HCT116 (cell line): ENCODE measurements around the gene LZTS3. TPM values are rescaled to one million over a fixed set of nuclear protein-coding genes. Genes with fewer than 3 reads are reported as not detected.

Experiments used
- ATAC-seq: fragments of 200-7000 bp; cut with Tn5 transposase; 2 replicates; pipeline ENCODE4 v1.9.1; 2020; ENCODE audit warnings: mild to moderate bottlenecking, moderate library complexity
- BruUV-seq: library from RNA; stranded (reverse); fragments of 400-500 nt; replicated peaks from 2 replicates; lab custom pipeline; 2021; lab: Mats Ljungman, UMichigan
- CTCF ChIA-PET: fragments of 300-600 bp; sonication (Branson Sonifier 250); formaldehyde crosslinking; loops from one replicate; lab custom pipeline; 2021; ENCODE audit warnings: antibody characterized with exemption; lab: Charles Lee
- POLR2A ChIA-PET: fragments of 300-600, 350-600 bp; sonication (Branson Sonifier 250); formaldehyde crosslinking; loops from one replicate; lab custom pipeline; 2021; ENCODE audit warnings: antibody characterized with exemption; lab: Charles Lee
- RAD21 ChIA-PET, 2 experiments: fragments of 300-600 bp; sonication (Branson Sonifier 250); formaldehyde crosslinking; loops; one replicate each; lab custom pipeline; 2023; ENCODE audit warnings: low total read pairs in 2 of 2; ENCODE audit not compliant: uncharacterized antibody in 2 of 2, unreplicated experiment in 2 of 2, low non-redundant PET in 1 of 2; lab: Charles Lee
- DNase-seq: peaks from one replicate; pipeline ENCODE4 v3.0.0-alpha.2; 2010; ENCODE audit warnings: low read depth, low spot score
- H2AFZ ChIP-seq: fragments of 200-600 bp; shearing (Covaris generic), sonication (generic); 2 replicates; pipeline ENCODE4 v1.6.1; 2017; ENCODE audit warnings: low read depth, mixed run types, mixed read lengths, antibody characterized with exemption, low read length; ENCODE audit not compliant: poor library complexity, severe bottlenecking
- H3K27ac ChIP-seq: 2 replicates; pipeline ENCODE4 v1.5.1; 2012; ENCODE audit warnings: low read depth, low read length
- H3K27me3 ChIP-seq: fragments of 200-600 bp; sonication (generic); 2 replicates; pipeline ENCODE4 v1.6.1; 2016; ENCODE audit warnings: mixed run types, low read length, mixed read lengths; ENCODE audit not compliant: insufficient read depth
- H3K36me3 ChIP-seq, 2 experiments: fragments of 200-500 bp in 1 of 2; fragments of 200-600 bp in 1 of 2; sonication (Bioruptor generic) in 1 of 2; sonication (generic) in 1 of 2; 2 replicates each; pipeline versions ENCODE4 v1.5.1 to v1.6.1; 2014 to 2016; ENCODE audit warnings: low read length in 2 of 2, inconsistent platforms in 1 of 2, mixed read lengths in 1 of 2, mixed run types in 1 of 2; ENCODE audit not compliant: insufficient read depth in 2 of 2, control insufficient read depth in 1 of 2
- H3K4me1 ChIP-seq, 2 experiments: fragments of 200-600 bp in 1 of 2; sonication (generic) in 1 of 2; 2 replicates each; pipeline versions ENCODE4 v1.5.1 to v1.6.1; 2012 to 2017; ENCODE audit warnings: low read length in 2 of 2, inconsistent platforms in 1 of 2, mild to moderate bottlenecking in 1 of 2, mixed read lengths in 1 of 2, mixed run types in 1 of 2, moderate library complexity in 1 of 2; ENCODE audit not compliant: insufficient read depth in 2 of 2, control insufficient read depth in 1 of 2
- H3K4me2 ChIP-seq: fragments of 200-600 bp; sonication (generic); 2 replicates; pipeline ENCODE4 v1.6.1; 2017; ENCODE audit warnings: mixed run types, low read length, mixed read lengths
- H3K4me3 ChIP-seq, 2 experiments: fragments of 200-600 bp in 1 of 2; sonication (generic) in 1 of 2; replicated peaks in 1 of 2; 2 replicates each; pipeline ENCODE4 v1.5.1; 2011 to 2016; ENCODE audit warnings: low read length in 2 of 2, control low read depth in 1 of 2, low read depth in 1 of 2, mild to moderate bottlenecking in 1 of 2, mixed read lengths in 1 of 2, mixed run types in 1 of 2
- H3K79me2 ChIP-seq: fragments of 200-600 bp; sonication (generic); 2 replicates; pipeline ENCODE4 v1.6.1; 2017; ENCODE audit warnings: mild to moderate bottlenecking, mixed run types, low read length, moderate library complexity, mixed read lengths; ENCODE audit not compliant: insufficient read depth
- H3K9ac ChIP-seq: fragments of 200-600 bp; sonication (generic); 2 replicates; pipeline ENCODE4 v1.6.1; 2016; ENCODE audit warnings: low read length, mixed read lengths
- H3K9me2 ChIP-seq: fragments of 200-600 bp; sonication (generic), shearing (Covaris generic); 2 replicates; pipeline ENCODE4 v1.6.1; 2017; ENCODE audit warnings: mixed run types, mild to moderate bottlenecking, moderate library complexity; ENCODE audit not compliant: insufficient read depth
- H3K9me3 ChIP-seq, 2 experiments: fragments of 200-500 bp in 1 of 2; fragments of 200-600 bp in 1 of 2; sonication (Bioruptor generic) in 1 of 2; sonication (generic) in 1 of 2; 2 replicates each; pipeline ENCODE4 v1.6.1; 2014 to 2017; ENCODE audit warnings: low read length in 2 of 2, mixed read lengths in 2 of 2, inconsistent platforms in 1 of 2, low read depth in 1 of 2, mild to moderate bottlenecking in 1 of 2, mixed run types in 1 of 2, moderate library complexity in 1 of 2; ENCODE audit not compliant: control insufficient read depth in 1 of 2, insufficient read depth in 1 of 2
- H4K20me1 ChIP-seq: fragments of 200-600 bp; sonication (generic), shearing (Covaris generic); 2 replicates; pipeline ENCODE4 v1.6.1; 2017; ENCODE audit warnings: mixed run types, mild to moderate bottlenecking, moderate library complexity; ENCODE audit not compliant: insufficient read depth
- EGR1 ChIP-seq: IDR thresholded peaks from 2 replicates; pipeline ENCODE4 v1.6.1; 2012; ENCODE audit warnings: low read depth
- ELF1 ChIP-seq: IDR thresholded peaks from 2 replicates; pipeline ENCODE4 v1.6.1; 2012; ENCODE audit warnings: low read depth, borderline replicate concordance
- EZH2phosphoT487 ChIP-seq: fragments of 200-600 bp; IDR thresholded peaks from 2 replicates; pipeline ENCODE4 v1.6.1; 2018; ENCODE audit warnings: antibody characterized with exemption, borderline replicate concordance
- POLR2A ChIP-seq: IDR thresholded peaks from 2 replicates; pipeline ENCODE4 v1.7.0; 2011; ENCODE audit warnings: borderline replicate concordance; ENCODE audit not compliant: insufficient read depth, insufficient read length; ENCODE audit errors: extremely low read depth
- RAD21 ChIP-seq: IDR thresholded peaks from 2 replicates; pipeline ENCODE4 v1.6.1; 2012; ENCODE audit warnings: low read depth, mild to moderate bottlenecking
- intact Hi-C: fragments of 100-400 bp; cut with micrococcal nuclease; formaldehyde crosslinking; loops from 2 replicates; pipeline ENCODE4 v1.10.0; 2022
- total RNA-seq: library from RNA; stranded (reverse); gene quantifications from one replicate; pipeline ENCODE4 v1.2.1, GENCODE V29; 2021; ENCODE audit not compliant: unreplicated experiment
- TF ChIP-seq, protein P1 (sequence below): IDR thresholded peaks from 2 replicates; pipeline ENCODE4 v1.6.1; 2012

The LZTS3 gene
- total RNA-seq, 1 experiment from 2014 or later = 5.2 TPM

GRCh38 chr20:3172126-3172932 lies 1.0 kb downstream of the LZTS3 start (continued):
- TF ChIP-seq POLR2A = no peak
- TF ChIP-seq RAD21 = no peak
- TF ChIP-seq EGR1 = no peak
- TF ChIP-seq, protein P1, sequence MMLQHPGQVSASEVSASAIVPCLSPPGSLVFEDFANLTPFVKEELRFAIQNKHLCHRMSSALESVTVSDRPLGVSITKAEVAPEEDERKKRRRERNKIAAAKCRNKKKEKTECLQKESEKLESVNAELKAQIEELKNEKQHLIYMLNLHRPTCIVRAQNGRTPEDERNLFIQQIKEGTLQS = no peak
- no peak for TF ChIP-seq EZH2phosphoT487
- no peak for TF ChIP-seq ELF1
- TF ChIP-seq, all 23 proteins: peak for 0

- no peaks in the 10 kb centered on the region for H3K79me2 ChIP-seq
- peaks cover 7 to 24% of the 10 kb centered on the region in 2 experiments; a peak in 3 of 4 replicates for H3K4me1 ChIP-seq
- no peak for TF ChIP-seq ELF1
- H3K9ac ChIP-seq = no peak overlapping the region
- DNase-seq = no peak
- no peaks in the 10 kb centered on the region for H3K9me3 ChIP-seq
- POLR2A ChIA-PET = interaction anchor here (0.7 to 0.9 kb wide), 2 partner anchors 11 to 39 kb away, joined by 3 to 4 read pairs; no protein-coding TSS in a partner anchor
- H3K9me2 ChIP-seq = no peaks in the 10 kb centered on the region
- CTCF ChIA-PET = no interaction called here
- no peak for ATAC-seq
- intact Hi-C loops = no loop called here
- no peak overlapping the region for H2AFZ ChIP-seq
- no peak overlapping the region for H3K27ac ChIP-seq
- no peaks in the 10 kb centered on the region for H4K20me1 ChIP-seq
- RAD21 ChIA-PET = interaction anchor here in 1 of 2 experiments (1.6 kb wide), 1 partner anchor 12 kb away, joined by 3 read pairs; the partner anchor contains the start of genes FASTKD5 and UBOX5
- H3K4me2 ChIP-seq = no peak overlapping the region
- H3K36me3 ChIP-seq = no peaks in the 10 kb centered on the region
- H3K4me3 ChIP-seq = no peak overlapping the region
- TSS peak; percentile 36 for BruUV-seq
- no peaks in the 10 kb centered on the region for H3K27me3 ChIP-seq
Measured at GRCh38 chr20:3171391-3172125, 1.8 kb downstream of the LZTS3 start.
